Measurements from ENCODE around the gene PTPRZ1.

The PTPRZ1 gene

GRCh38 chr7:121887634-121888033 is 14.7 kb downstream of the PTPRZ1 start:
- Histone ChIP-seq H2AFZ (ENCODE audit: low read depth) (no peak overlapping the region), H3K4me3 (IDR thresholded peaks at IDR 0.05; ENCODE audit: insufficient read depth, low read depth, low read length) (no peak overlapping the region), H3K36me3 (ENCODE audit: insufficient read depth) (no peaks in the 10 kb centered on the region), H3K27ac (no peak overlapping the region), H3K27me3 (ENCODE audit: insufficient read depth, low read depth) (no peaks in the 10 kb centered on the region), H3K9ac (no peak overlapping the region), H3K4me2 (no peak overlapping the region), H3K79me2 (ENCODE audit: insufficient read depth, low read depth) (no peaks in the 10 kb centered on the region), H4K20me1 (ENCODE audit: insufficient read depth) (no peaks in the 10 kb centered on the region), H3K4me1 (ENCODE audit: low read depth, poor library complexity, severe bottlenecking) (no peaks in the 10 kb centered on the region)
- TF ChIP-seq, protein P1, sequence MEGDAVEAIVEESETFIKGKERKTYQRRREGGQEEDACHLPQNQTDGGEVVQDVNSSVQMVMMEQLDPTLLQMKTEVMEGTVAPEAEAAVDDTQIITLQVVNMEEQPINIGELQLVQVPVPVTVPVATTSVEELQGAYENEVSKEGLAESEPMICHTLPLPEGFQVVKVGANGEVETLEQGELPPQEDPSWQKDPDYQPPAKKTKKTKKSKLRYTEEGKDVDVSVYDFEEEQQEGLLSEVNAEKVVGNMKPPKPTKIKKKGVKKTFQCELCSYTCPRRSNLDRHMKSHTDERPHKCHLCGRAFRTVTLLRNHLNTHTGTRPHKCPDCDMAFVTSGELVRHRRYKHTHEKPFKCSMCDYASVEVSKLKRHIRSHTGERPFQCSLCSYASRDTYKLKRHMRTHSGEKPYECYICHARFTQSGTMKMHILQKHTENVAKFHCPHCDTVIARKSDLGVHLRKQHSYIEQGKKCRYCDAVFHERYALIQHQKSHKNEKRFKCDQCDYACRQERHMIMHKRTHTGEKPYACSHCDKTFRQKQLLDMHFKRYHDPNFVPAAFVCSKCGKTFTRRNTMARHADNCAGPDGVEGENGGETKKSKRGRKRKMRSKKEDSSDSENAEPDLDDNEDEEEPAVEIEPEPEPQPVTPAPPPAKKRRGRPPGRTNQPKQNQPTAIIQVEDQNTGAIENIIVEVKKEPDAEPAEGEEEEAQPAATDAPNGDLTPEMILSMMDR (conservative IDR thresholded peaks at IDR 0.05; ENCODE audit: low read depth, low read length) = no peak

DNA sequence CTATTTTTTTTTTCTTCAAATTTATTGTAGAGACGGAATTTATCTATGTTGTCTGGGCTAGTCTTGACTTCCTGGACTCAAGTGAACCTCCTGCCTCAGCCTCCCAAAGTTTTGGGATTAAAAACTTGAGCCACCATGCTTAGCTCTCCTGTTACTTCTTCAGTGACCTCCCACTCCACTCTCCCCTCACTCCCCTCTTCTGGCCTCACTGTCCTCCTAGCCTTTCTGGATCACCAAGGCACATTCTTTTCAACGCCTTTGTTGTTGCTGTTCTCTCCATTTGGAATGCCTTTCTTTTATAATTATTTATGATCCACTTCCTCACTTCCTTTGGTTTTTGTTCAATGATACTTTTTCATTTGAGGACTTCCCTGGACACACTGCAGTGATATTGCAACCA is 17.9 kb downstream of the PTPRZ1 start:
- TF ChIP-seq, protein P1 (conservative IDR thresholded peaks at IDR 0.05; ENCODE audit: low read depth, low read length) = no peak
- Histone ChIP-seq H4K20me1 (ENCODE audit: insufficient read depth) (no peaks in the 10 kb centered on the region), H3K27me3 (ENCODE audit: insufficient read depth, low read depth) (no peaks in the 10 kb centered on the region)

GRCh38 chr7:121891731-121892130 is 18.8 kb downstream of the PTPRZ1 start:
- H3K4me2 ChIP-seq = no peak overlapping the region
- no peak overlapping the region for H3K27ac ChIP-seq
- no peak overlapping the region for H2AFZ ChIP-seq (ENCODE audit: low read depth)
- TF ChIP-seq, protein P1 (conservative IDR thresholded peaks at IDR 0.05; ENCODE audit: low read depth, low read length) = no peak
- H4K20me1 ChIP-seq (ENCODE audit: insufficient read depth) = no peaks in the 10 kb centered on the region
- no peak overlapping the region for H3K4me3 ChIP-seq (IDR thresholded peaks at IDR 0.05; ENCODE audit: insufficient read depth, low read depth, low read length)
- no peaks in the 10 kb centered on the region for H3K36me3 ChIP-seq (ENCODE audit: insufficient read depth)
- H3K4me1 ChIP-seq (ENCODE audit: low read depth, poor library complexity, severe bottlenecking) = no peaks in the 10 kb centered on the region
- H3K79me2 ChIP-seq (ENCODE audit: insufficient read depth, low read depth) = no peaks in the 10 kb centered on the region
- no peaks in the 10 kb centered on the region for H3K27me3 ChIP-seq (ENCODE audit: insufficient read depth, low read depth)
- H3K9ac ChIP-seq = no peak overlapping the region

More for the DNA sequence above, 17.9 kb downstream of the PTPRZ1 start:
- Histone ChIP-seq H2AFZ (ENCODE audit: low read depth) (no peak overlapping the region), H3K79me2 (ENCODE audit: insufficient read depth, low read depth) (no peaks in the 10 kb centered on the region), H3K4me2 (no peak overlapping the region), H3K4me1 (ENCODE audit: low read depth, poor library complexity, severe bottlenecking) (no peaks in the 10 kb centered on the region), H3K9ac (no peak overlapping the region), H3K27ac (no peak overlapping the region), H3K36me3 (ENCODE audit: insufficient read depth) (no peaks in the 10 kb centered on the region), H3K4me3 (IDR thresholded peaks at IDR 0.05; ENCODE audit: insufficient read depth, low read depth, low read length) (no peak overlapping the region)

- Histone ChIP-seq H4K20me1 (ENCODE audit: insufficient read depth) (no peaks in the 10 kb centered on the region), H3K4me3 (IDR thresholded peaks at IDR 0.05; ENCODE audit: insufficient read depth, low read depth, low read length) (no peak overlapping the region), H3K79me2 (ENCODE audit: insufficient read depth, low read depth) (no peaks in the 10 kb centered on the region), H3K36me3 (ENCODE audit: insufficient read depth) (no peaks in the 10 kb centered on the region), H3K27ac (peak overlapping the region; percentile 2; the same call in 1 of the 2 replicates), H3K4me2 (peak overlapping the region; percentile 49), H3K27me3 (ENCODE audit: insufficient read depth, low read depth) (no peaks in the 10 kb centered on the region), H3K9ac (no peak overlapping the region), H2AFZ (ENCODE audit: low read depth) (peak overlapping the region; percentile 12; the same call in 1 of the 2 replicates), H3K4me1 (ENCODE audit: low read depth, poor library complexity, severe bottlenecking) (peaks cover 23% of the 10 kb centered on the region)
- TF ChIP-seq, protein P1 (conservative IDR thresholded peaks at IDR 0.05; ENCODE audit: low read depth, low read length) = no peak
Observed at GRCh38 chr7:121901026-121901425, 28.1 kb downstream of the PTPRZ1 start.
